HFF-Myc (cell line): ENCODE measurements around the gene MPHOSPH9.

Experiments used
- DNase-seq: peaks from one replicate; pipeline ENCODE4 v3.0.0-alpha.2; 2011; ENCODE audit warnings: low read depth; ENCODE audit errors: extremely low read depth
- H3K4me3 ChIP-seq: replicated peaks from 2 replicates; pipeline ENCODE4 v1.5.1; 2011; ENCODE audit warnings: low read depth, mild to moderate bottlenecking, control low read depth, low read length
- TF ChIP-seq, protein P1 (sequence below): IDR thresholded peaks from 2 replicates; pipeline ENCODE4 v1.5.1; 2012; ENCODE audit warnings: mild to moderate bottlenecking, low read depth, low read length, control low read depth; ENCODE audit errors: missing control alignments

MPHOSPH9 gene

DNA sequence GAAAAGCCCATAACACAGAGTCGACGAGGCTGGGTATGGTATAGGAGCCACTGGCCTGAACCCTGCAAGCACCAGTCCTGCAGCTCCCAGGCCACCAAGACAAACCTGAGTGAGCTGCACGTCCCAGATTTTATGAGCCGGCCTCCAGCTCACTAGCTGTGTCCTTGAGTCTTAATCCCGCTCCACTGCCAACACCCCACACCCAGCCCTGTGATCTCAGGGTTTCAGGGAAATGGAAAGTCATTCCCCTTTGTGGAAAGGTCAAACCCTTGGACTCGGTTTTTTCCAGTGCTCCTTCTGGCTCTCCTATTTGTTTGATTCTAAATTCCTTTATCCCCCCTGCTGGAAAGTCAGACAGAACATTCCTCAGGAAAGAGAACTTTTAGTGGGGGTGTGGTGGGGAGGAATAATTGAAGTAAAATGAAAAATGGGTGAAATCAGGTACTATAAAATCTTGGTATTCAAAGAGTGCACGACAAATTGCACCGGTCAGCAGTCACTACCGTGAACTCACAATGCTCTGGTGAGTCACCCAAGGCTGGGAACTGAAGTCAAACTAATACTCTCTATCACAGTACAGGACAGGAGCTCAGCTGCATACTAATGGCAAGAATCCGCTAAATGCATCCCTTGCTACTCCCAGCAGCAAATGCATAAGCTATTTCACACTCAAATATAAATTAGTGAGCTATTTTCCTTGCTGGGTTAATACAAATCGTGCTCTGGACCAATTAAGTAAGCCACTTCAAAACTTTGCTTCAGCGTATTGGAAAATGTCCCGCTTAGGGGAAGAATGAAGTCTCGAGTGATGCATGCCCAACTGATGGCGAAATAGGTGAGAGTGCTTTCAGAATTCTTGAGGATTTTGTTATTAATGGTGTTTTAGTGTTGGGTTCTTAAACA, 91.1 kb downstream of the MPHOSPH9 start:
- TF ChIP-seq, protein P1, sequence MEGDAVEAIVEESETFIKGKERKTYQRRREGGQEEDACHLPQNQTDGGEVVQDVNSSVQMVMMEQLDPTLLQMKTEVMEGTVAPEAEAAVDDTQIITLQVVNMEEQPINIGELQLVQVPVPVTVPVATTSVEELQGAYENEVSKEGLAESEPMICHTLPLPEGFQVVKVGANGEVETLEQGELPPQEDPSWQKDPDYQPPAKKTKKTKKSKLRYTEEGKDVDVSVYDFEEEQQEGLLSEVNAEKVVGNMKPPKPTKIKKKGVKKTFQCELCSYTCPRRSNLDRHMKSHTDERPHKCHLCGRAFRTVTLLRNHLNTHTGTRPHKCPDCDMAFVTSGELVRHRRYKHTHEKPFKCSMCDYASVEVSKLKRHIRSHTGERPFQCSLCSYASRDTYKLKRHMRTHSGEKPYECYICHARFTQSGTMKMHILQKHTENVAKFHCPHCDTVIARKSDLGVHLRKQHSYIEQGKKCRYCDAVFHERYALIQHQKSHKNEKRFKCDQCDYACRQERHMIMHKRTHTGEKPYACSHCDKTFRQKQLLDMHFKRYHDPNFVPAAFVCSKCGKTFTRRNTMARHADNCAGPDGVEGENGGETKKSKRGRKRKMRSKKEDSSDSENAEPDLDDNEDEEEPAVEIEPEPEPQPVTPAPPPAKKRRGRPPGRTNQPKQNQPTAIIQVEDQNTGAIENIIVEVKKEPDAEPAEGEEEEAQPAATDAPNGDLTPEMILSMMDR, result no peak
- H3K4me3 ChIP-seq, result no peak overlapping the region
- peak; percentile 38 for DNase-seq

DNA sequence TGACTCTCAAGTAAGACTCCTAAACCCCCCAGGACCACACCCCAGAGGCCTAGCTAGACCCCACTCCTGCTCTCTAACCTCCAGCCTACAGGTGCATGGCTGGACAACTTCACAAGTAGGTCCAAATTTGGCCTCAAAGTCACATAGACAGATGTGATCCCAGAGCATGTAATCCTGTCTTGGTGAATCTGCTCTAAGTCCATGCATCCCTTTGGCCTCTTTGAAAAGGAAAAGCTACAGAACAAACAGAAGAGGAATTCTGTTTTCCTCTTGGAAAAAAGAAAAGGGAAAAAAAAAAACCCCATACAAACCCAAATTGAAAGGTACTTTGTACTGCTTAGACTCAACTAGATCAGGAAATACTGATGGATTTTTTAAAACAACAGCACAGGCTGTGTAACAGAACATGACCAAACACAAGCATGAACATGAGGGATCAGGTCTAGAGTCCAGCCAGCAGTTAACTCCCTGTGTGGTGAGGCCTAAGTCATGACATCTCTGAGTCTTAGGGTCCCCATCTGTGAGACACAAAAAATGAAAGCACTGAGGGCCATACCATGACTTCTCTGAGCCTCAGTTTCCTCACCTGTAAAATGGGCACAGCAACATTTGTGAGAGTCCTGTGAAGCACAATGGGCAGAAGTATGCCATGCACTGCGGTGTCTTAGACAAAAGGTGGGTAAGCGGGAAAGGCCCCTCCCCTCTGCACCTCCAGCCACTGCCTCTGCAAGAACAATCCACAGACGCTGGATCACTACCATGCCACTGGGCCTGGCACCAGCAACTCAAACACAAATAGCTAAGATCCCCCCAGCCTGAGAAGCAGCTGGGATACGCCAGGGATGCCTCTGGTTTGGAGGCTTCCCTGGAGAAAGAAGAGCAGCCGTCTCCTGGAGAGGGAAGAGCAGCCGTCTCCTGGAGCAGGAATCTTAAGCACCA, 92.0 kb downstream of the MPHOSPH9 start:
- no peak for DNase-seq
- TF ChIP-seq, protein P1, result no peak
- H3K4me3 ChIP-seq, result no peak overlapping the region

DNA sequence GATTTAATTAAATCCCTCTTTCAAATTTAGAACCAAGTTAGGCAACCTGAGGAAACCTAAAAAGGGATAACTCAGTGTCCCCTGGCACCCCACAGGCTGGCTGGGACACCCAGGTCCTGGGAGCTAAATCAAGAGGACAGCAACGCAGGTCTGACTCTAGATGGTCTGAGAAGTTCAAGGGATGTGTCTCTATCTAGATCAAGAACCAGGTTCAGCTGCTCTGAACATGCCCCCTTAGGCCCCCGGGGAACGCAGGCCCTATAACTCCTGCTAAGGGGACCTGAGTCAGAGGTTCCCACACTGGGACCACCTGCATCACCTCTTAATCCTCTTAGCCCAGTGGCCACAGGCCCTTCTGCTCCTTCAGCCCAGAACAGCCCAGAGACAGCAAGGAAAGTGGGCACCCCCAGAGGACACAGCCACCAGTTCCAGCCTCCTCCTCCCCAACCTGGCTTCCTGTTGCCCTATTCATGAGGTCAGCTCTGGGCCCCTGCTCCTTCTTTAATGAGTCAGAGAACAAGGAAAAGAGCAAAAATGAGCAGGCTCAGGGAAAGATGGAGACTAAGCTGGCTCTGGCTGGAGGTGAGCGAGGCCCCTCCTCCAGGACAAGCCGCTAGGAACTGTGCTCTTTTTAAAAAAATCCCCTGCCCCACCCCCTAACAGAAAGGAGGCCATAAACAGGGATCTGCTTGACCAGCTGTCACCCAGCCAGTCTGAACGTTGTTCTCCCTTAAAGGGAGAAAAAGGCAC, 92.8 kb downstream of the MPHOSPH9 start:
- TF ChIP-seq, protein P1, result no peak
- no peak overlapping the region for H3K4me3 ChIP-seq
- DNase-seq, result no peak

DNA sequence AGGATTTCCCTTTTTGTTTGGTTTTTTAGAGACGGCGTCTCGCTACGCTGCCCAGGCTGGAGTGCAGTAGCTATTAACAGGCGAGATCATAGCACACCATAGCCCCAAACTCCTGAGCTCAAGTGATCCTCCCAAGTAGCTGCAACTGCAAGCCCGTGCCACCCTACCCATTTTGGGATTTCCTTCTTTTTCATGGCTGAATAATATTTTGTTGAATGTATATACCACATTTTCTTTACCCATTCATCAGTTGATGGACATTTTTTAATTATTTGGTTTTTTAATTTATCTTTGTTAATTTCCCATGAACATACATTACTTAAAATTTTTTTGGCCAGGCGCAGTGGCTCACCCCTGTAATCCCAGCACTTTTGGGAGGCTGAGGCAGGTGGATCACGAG, 97.3 kb downstream of the MPHOSPH9 start:
- no peak overlapping the region for H3K4me3 ChIP-seq
- no peak for DNase-seq

DNA sequence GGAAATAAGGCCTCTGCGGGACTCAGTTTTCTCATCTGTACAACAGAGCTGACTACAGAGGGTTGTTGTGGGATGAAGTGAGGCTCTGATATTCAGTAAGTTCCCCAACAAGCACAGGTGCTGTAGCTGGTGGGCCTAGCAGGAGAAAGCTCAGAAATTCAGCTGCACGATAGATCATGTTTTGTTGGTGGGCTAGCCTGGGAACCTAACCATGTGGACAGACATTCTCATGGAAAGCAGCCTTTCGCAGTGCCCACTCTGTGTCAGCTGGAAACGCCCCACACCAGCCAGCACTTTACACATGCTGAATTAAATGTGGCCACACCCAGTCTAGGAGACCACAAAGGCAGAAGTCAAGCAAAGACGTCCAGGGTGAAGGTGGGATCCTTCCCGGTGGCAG, 98.1 kb downstream of the MPHOSPH9 start:
- TF ChIP-seq, protein P1, result no peak
- H3K4me3 ChIP-seq, result no peak overlapping the region
- DNase-seq, result no peak

More for the DNA sequence above, 97.3 kb downstream of the MPHOSPH9 start:
- TF ChIP-seq, protein P1, result no peak

DNA sequence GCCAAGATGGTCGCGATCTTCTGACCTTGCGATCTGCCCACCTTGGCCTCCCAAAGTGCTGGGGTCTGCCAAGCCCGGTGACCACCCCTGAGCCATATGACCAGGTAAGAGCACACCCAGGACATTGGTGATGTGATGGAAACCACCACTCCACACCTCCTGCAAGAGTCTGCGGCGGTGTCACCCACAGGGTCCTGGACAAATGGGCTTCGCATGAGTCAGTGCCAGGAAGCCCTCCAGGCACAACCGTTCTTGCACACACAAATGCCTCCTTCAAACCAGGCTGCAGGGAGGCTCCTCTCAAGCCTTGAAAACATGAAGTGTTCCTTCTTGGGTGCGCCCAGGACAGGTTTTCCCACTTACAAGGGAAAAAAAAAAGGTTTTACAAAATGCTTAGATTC, 98.7 kb downstream of the MPHOSPH9 start:
- no peak overlapping the region for H3K4me3 ChIP-seq
- no peak for DNase-seq
- TF ChIP-seq, protein P1, result no peak
